ENCODE data around the gene TCEANC2.
A peak's percentile ranks its signal among the peaks of the same experiment; 100 is the strongest.
"Not testable (repeated sequence)": the region's sequence is repeated elsewhere in the genome, so short reads cannot be mapped to it uniquely, and the experiment has no call there.

Gene TCEANC2

DNA sequence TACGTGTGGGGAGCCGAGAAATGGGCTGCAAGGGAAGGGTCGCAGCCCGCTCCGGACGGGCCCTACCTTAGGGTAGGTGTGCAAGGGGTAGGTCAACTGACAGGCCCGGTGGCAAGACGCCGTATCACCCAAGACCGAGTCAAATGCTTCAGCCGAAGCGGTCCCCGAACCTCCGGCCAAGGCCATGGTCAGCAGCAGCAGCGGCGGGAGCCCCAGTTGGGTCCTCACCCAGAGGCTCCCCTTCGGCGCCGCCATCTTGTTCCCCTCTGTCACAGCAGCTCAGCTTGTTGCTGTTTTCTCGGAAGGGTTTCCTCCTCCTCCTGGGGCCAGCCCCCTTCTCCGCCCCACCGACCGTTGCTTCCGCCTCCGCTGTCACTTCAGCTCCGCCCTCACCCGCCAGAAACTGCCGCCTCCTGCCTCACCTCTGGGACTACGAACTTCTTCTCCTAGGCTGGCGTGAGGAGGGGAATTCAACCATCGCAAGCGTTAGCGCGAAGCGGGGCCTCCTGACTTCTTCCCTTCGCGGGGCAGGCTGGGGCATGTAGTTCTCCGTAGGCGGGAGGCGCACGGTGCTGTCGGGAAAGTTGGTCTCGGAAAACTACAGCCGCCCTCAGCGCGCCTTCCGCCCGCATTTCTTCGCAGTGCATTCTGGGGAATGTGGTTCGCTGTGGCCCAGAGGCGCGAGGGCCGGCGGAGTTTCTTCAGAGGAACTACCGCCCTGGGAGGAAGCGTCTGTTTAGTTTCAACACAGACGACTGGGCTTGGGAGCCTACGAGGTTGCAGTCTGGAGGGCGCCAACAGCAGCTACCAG, at the start of gene TCEANC2, which contains the start of gene TMEM59:
TSS of gene TCEANC2 (plus strand) at position 675 of the 811 bp plus-strand sequence. CDS start 815 bp downstream, outside the sequence.
TSS of gene TMEM59 (minus strand) at position 271 of the 811 bp plus-strand sequence. CDS start at position 255, 16 bp downstream.
- DNase-seq (ENCODE audit: low read depth in 2 of 2) = peak; percentile 91 to 93

DNA sequence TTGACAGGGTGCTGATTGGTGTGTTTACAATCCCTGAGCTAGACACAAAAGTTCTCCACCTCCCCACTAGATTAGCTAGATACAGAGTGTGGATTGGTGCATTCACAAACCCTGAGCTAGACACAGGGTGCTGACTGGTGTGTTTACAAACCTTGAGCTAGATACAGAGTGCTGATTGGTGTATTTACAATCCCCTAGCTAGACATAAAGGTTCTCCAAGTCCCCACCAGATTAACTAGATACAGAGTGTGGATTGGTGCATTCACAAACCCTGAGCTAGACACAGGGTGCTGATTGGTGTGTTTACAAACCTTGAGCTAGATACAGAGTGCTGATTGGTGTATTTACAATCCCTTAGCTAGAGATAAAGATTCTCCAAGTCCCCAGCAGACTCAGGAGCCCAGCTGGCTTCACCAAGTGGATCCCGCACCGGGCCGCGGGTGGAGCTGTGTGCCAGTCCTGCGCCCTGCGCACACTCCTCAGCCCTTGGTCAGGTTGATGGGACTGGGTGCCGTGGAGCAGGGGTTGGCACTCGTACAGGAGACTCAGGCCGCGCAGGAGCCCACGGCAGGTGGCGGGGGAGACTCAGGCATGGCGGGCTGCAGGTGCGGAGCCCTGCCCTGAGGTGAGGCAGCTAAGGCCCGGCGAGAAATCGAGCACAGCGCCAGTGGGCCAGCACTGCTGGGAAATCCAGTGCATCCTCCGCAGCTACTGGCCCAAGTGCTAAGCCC, 49.5 kb upstream of the TCEANC2 start:
- DNase-seq (ENCODE audit: low read depth in 2 of 2) = not testable (repeated sequence)

DNA sequence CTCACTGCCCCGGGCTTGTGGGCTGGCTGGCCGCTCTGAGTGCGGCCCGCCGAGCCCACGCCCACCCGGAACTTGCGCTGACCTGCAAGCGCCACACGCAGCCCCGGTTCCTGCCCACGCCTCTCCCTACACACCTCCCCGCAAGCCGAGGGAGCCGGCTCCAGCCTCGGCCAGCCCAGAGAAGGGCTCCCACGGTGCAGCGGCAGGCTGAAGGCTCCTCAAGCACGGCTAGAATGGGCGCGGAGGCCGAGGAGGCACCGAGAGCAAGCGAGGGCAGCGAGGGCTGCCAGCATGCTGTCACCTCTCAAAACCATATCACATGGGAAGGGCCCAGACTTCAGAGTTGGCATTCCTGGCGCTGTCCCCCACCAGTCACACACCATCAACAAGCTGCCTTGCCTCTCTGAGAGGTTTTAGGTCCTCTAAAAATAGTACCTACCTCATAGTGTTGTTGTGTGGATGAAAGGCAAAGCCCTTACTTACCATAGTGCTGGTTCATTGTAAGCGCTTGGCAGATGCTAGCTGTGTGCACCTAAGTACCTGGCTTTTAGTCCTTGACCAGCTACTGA, 48.8 kb upstream of the TCEANC2 start:
- no peak for DNase-seq (ENCODE audit: low read depth in 2 of 2)

DNA sequence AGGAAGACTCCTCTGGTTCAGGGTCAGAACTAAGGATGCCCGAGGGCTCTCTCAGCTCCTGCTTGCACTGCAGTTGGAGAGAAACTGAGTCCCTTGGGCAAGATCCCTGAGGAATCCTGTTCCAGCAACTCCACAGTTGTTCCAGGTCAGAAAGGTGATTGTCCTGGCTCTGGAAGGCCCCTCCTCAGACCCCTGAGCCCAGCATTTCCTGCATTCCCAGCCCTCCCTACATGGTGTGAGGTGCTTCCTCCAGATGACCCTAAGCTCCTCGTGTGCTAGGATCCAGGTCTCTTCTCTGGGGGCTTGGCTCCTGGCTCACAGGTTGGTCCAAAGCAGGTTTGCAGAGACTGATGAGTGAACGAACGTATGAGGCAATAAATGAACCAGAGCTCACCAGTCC, 46.9 kb upstream of the TCEANC2 start:
- DNase-seq (ENCODE audit: low read depth in 2 of 2) = no peak

GRCh38 chr1:54007613-54008012, 45.8 kb upstream of the TCEANC2 start:
- DNase-seq (ENCODE audit: low read depth in 2 of 2) = no peak

- no peak for DNase-seq (ENCODE audit: low read depth in 2 of 2)
Measured at GRCh38 chr1:54008876-54009275, 44.5 kb upstream of the TCEANC2 start.

DNA sequence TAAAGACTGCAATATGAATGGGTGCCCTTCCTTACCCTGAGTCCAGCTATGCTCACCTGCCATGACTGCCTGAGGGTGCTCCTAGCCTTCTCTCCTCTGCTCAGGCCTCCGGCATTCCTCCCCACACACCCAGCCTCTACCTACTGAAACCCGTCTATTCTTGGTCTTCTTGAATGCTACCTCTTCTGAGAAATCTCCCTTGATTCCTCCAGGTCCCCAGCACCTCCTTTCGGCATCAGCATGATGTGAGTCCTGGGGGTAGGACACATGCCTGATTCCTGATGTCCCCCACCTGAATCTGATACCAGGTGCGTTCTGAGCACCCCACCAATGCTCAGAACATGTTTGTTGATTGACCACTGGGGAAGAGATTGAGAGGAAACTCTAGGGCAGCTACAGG, 44.0 kb upstream of the TCEANC2 start:
- no peak for DNase-seq (ENCODE audit: low read depth in 2 of 2)

GRCh38 chr1:54010415-54011117, 42.8 kb upstream of the TCEANC2 start:
- DNase-seq (ENCODE audit: low read depth in 2 of 2) = no peak

DNA sequence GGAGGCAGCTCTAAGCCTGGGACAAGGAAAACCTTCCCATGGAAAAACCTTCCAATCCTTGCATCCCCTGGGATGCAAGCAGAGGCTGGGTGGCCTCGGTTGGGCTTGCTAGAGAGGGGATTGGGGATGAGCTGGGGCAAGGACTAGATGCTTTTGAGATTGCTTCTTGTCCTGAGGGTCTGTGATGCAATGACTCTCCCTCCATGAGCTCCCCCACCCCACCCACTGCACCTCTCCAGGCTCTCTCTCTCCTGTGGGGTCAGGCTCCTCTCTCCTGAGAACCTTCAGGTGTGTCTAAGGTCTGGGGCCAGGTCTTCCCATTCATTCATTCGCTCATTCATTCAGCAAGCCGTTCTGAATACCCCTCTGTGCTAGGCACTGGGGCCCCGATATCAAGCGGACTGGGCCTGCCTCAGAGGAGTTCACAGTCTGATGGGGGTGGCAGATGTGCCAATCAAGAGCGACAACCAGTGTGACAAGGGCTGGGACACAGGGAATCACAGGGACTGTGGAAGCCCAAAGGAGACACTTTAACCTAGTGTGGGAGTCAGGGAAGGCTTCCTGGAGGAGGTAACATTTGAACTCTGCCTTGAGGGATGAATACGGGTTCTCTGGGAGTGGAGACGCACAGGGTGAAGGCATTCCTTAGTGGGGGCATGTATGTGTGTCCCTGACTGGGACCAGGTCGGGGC, 41.9 kb upstream of the TCEANC2 start:
- DNase-seq (ENCODE audit: low read depth in 2 of 2) = no peak

GRCh38 chr1:54012008-54012325, 41.4 kb upstream of the TCEANC2 start:
- no peak for DNase-seq (ENCODE audit: low read depth in 2 of 2)

DNA sequence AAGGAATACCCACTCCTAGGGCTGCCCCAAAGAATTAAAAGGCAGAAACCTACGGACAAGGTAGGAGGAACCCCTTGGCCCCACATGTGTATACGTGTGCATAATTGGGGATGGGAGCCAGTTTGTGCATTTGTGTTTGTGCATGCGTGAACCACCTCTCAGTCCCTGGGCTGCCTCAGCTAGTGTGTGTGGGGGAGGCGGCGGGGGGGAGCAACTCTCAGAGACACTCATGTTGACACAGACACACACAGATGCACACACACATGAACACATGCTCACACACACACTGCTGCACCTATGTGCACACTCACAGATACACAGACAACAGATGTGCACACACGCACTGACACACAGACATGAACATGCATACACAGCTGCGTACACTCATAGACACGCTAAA, 40.5 kb upstream of the TCEANC2 start:
- DNase-seq (ENCODE audit: low read depth in 2 of 2) = no peak

GRCh38 chr1:54013393-54014008, 39.9 kb upstream of the TCEANC2 start:
- DNase-seq (ENCODE audit: low read depth in 2 of 2) = no peak

DNA sequence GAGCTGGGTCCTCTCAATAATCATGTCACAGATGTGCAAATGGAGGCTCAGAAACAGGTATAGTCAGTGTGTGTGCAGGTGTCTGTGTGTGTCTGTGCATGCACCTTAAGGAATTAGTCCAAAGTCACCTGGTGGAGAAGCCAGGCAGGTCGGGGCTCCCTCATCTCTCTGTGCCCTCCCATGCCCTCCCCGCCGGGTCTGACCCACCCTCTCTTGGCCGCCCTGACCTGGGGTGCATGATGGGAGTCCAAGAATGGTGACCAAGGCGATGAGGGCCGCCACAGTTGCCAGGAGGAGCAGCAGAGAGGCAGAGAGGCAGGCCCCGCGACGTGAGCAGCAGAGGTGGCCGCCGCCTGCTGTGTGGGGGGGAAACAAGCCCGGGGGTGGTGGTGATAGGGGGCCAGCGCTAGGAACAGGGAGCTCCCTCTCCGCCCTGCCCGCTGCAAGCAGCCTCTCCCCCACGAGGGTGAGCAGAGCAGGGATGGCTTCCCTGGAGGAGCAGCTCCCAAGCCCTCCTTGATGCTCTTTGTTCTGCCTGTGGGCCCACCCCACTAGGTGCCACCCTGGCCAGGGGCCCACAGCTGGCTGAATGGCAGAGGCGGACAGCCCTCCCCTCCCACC, 39.3 kb upstream of the TCEANC2 start:
- DNase-seq (ENCODE audit: low read depth in 2 of 2) = no peak

DNA sequence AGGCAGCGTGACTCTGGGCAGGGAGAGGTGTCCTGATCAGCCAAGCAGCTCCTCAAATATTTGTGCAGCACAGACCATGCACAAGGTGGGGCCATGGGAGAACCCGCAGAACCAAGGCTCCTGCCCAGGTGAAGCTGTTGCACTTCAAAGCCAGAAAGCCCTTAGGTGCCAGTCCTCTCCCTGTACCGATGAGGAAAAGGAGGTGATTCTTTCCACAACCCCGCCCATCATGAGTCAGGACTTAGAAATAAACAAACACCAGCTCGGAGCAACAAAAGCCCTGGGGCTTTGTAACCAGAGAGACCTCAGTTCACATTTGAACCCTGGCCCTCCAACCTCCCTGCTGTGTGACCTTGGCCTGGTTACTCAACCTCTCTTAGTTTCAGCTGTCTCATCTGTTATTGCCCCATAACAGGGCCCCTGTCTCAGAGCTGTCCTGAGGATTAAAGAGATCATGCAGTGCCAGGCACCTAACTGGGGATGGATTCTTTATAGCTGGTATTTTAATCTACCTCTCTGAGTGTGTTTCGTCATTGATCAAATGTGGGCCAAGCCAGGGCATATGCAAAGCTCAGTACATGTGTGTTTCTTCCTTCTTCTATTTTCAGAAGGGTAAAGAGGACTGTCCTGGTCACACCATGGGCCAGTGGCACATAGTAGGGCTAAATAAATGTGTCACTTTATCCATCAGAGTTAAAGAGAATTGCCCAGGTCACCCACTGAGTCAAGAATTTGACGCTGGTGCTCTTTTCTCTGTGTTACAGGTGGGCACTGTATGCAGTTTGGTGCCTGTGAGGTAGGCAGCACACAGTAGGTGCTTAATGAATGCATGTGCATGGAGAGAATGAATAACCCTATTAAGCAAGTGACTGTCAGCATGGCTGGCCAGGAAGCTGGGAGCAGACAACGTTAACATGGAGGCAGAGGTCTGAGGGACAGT, 36.8 kb upstream of the TCEANC2 start:
- no peak for DNase-seq (ENCODE audit: low read depth in 2 of 2)

DNA sequence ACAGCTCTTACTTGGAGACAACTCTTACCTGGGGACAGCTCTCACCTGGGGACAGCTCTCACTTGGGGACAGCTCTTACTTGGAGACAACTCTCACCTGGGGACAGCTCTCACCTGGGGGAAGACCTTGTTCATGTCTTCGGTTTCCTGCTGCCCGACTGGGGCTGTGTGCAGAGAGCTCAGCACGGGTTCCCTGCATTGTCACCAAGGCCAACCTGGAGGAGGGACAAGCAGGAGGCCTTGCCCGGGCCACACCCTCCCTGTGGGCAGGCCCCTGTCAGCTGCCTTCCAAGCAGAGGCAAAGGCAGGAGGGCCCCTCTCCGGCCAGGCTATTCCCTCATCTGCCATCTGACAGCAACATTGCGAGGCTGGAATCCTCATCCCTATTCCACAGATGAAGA, 35.4 kb upstream of the TCEANC2 start, which contains the start of gene LDLRAD1:
TSS of gene LDLRAD1 (minus strand) at position 208 of the 400 bp plus-strand sequence. CDS start at position 134, 74 bp downstream.
- no peak for DNase-seq (ENCODE audit: low read depth in 2 of 2)

DNA sequence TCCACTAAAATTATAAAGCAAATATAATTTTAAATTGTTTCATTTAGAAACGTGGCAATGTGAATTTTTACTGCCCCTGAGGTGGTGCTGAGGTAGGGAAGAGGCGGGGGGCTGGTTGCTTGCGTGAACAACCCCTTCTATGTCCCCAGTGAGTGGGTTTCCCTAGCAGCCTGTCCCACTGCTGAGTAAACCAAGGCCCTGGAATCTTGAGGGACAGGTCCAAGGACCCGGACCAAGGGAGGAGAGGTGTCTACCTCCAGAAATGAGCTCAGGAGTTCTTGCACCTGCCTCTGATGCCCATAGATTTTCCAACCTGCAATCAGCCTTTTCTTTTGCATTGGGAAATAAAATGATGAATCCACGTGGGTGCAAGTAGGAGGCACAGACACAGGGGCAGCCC, 34.8 kb upstream of the TCEANC2 start:
- DNase-seq (ENCODE audit: low read depth in 2 of 2) = no peak

GRCh38 chr1:54019562-54020176, 33.7 kb upstream of the TCEANC2 start:
- not testable (repeated sequence) for DNase-seq (ENCODE audit: low read depth in 2 of 2)

DNA sequence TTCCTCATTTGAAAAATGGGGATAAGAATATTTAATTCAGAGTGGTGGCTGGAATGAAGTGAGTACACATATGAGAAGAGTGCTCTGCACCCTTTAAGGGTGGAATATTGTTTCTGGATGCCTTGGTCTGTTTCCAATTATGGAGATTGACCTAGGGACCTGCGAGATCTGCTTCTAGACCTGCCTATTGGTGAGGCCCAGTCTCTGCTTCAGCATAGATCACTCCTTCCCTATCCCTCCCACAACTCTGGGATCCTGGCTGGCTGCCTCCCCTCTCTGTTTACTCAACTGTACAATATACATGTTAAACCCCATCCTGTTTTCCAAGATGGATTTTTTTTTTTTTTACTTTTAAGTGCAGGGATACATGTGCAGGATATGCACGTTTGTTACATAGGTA, 29.1 kb upstream of the TCEANC2 start:
- no peak for DNase-seq (ENCODE audit: low read depth in 2 of 2)

- not testable (repeated sequence) for DNase-seq (ENCODE audit: low read depth in 2 of 2)
Measured at GRCh38 chr1:54024811-54025210, 28.6 kb upstream of the TCEANC2 start.

Data from stimulated activated CD8-positive, alpha-beta memory T cell treated with anti-CD3 and anti-CD28 coated beads, Interleukin-2, amount 100 ng/mL, for 1 hour (primary cell).